MM.1S (cell line): ENCODE measurements around the gene DNAJC21.

Source experiments
- DNase-seq: peaks from one replicate; pipeline ENCODE4 v3.0.0-alpha.2; 2015
- H2AFZ ChIP-seq: fragments of 300-600 bp; sonication (generic); 2 replicates; pipeline ENCODE4 v1.6.0; 2016; ENCODE audit warnings: antibody characterized with exemption, low read length
- H3F3A ChIP-seq: fragments of 300-600 bp; sonication (generic); 2 replicates; pipeline ENCODE4 v1.6.1; 2016; ENCODE audit warnings: mild to moderate bottlenecking, antibody characterized with exemption, low read length, moderate library complexity, mixed read lengths; ENCODE audit not compliant: insufficient read depth
- H3K27ac ChIP-seq: fragments of 300-600 bp; sonication (generic); 2 replicates; pipeline ENCODE4 v1.5.1; 2016; ENCODE audit warnings: mild to moderate bottlenecking, low read length
- H3K27me3 ChIP-seq: fragments of 300-600 bp; sonication (generic); replicated peaks from 2 replicates; pipeline ENCODE4 v1.6.0; 2016; ENCODE audit warnings: low read length; ENCODE audit not compliant: insufficient read depth
- H3K36me3 ChIP-seq: fragments of 300-600 bp; sonication (generic); replicated peaks from 2 replicates; pipeline ENCODE4 v1.6.1; 2016; ENCODE audit warnings: mild to moderate bottlenecking, low read length, mixed read lengths; ENCODE audit not compliant: insufficient read depth
- H3K4me1 ChIP-seq: fragments of 300-600 bp; sonication (generic); 2 replicates; pipeline ENCODE4 v1.6.1; 2016; ENCODE audit warnings: low read length, mixed read lengths
- H3K4me2 ChIP-seq: fragments of 300-600 bp; sonication (generic); 2 replicates; pipeline ENCODE4 v1.6.0; 2016; ENCODE audit warnings: low read depth, low read length
- H3K4me3 ChIP-seq: fragments of 300-600 bp; sonication (generic); 2 replicates; pipeline ENCODE4 v1.5.1; 2016; ENCODE audit warnings: low read length, mixed read lengths
- H3K79me2 ChIP-seq: fragments of 300-600 bp; sonication (generic); 2 replicates; pipeline ENCODE4 v1.6.1; 2016; ENCODE audit warnings: mixed run types, low read length, mixed read lengths
- H3K9ac ChIP-seq: fragments of 300-600 bp; sonication (generic); 2 replicates; pipeline ENCODE4 v1.6.1; 2016; ENCODE audit warnings: low read length, mixed read lengths
- H3K9me2 ChIP-seq: fragments of 300-600 bp; sonication (generic); replicated peaks from 2 replicates; pipeline ENCODE4 v1.6.1; 2016; ENCODE audit warnings: mild to moderate bottlenecking, low read length, mixed read lengths; ENCODE audit not compliant: insufficient read depth
- H3K9me3 ChIP-seq: fragments of 300-600 bp; sonication (generic); replicated peaks from 2 replicates; pipeline ENCODE4 v1.6.1; 2016; ENCODE audit warnings: mild to moderate bottlenecking, low read length, mixed read lengths; ENCODE audit not compliant: insufficient read depth
- H4K20me1 ChIP-seq: fragments of 300-600 bp; sonication (generic); 2 replicates; pipeline ENCODE4 v1.6.1; 2016; ENCODE audit warnings: mild to moderate bottlenecking, low read length, moderate library complexity, mixed read lengths; ENCODE audit not compliant: insufficient read depth
- CTCF ChIP-seq: fragments of 300-600 bp; sonication (generic); IDR thresholded peaks from 2 replicates; pipeline ENCODE4 v1.5.1; 2016; ENCODE audit warnings: antibody characterized with exemption, low read length, mixed read lengths
- EZH2 ChIP-seq: fragments of 300-600 bp; sonication (generic); optimal IDR thresholded peaks from 2 replicates; pipeline ENCODE3; 2017; ENCODE audit warnings: low read depth, mild to moderate bottlenecking, antibody characterized with exemption, low read length, mixed read lengths
- EZH2phosphoT487 ChIP-seq: fragments of 300-600 bp; sonication (generic); IDR thresholded peaks from 2 replicates; pipeline ENCODE4 v1.6.1; 2018; ENCODE audit warnings: antibody characterized with exemption, low read length

The DNAJC21 gene

GRCh38 chr5:34899066-34899465 is 30.3 kb upstream of the DNAJC21 start:
- H4K20me1 ChIP-seq: no peaks in the 10 kb centered on the region
- H3K79me2 ChIP-seq: no peaks in the 10 kb centered on the region
- TF ChIP-seq EZH2phosphoT487: no peak
- no peak for TF ChIP-seq EZH2
- no peak for TF ChIP-seq CTCF
- no peak overlapping the region for H2AFZ ChIP-seq
- DNase-seq: no peak
- H3K4me1 ChIP-seq: no peaks in the 10 kb centered on the region
- H3K9me2 ChIP-seq: no peaks in the 10 kb centered on the region
- no peak overlapping the region for H3K9ac ChIP-seq
- no peaks in the 10 kb centered on the region for H3K9me3 ChIP-seq
- no peaks in the 10 kb centered on the region for H3K27me3 ChIP-seq
- H3K4me3 ChIP-seq: no peak overlapping the region
- H3K4me2 ChIP-seq: no peak overlapping the region
- no peaks in the 10 kb centered on the region for H3F3A ChIP-seq
- no peaks in the 10 kb centered on the region for H3K36me3 ChIP-seq
- no peak overlapping the region for H3K27ac ChIP-seq

DNA sequence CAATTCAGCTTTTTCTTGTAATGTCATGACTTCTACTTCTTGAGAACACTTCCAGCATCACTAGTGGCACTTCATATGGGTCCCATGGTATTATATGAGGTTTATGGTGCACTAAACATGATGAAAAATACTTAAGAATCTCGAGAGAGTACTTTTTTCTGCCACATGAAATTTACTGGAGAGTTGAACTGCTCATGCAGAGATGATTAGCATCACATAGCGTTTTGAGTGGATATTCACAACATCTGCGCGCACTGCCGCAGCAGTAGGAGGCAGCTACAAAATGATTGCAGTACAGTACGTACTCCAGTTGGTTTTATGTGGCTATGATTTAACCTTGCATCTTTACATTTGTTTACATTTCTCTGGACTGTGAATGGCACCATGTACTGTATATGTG is 28.7 kb upstream of the DNAJC21 start:
- Histone ChIP-seq H3K9me3 (no peaks in the 10 kb centered on the region), H3K9ac (no peak overlapping the region), H2AFZ (no peak overlapping the region), H4K20me1 (no peaks in the 10 kb centered on the region), H3K36me3 (no peaks in the 10 kb centered on the region), H3K79me2 (no peaks in the 10 kb centered on the region), H3K4me1 (no peaks in the 10 kb centered on the region), H3K4me2 (no peak overlapping the region), H3K9me2 (no peaks in the 10 kb centered on the region), H3K27me3 (no peaks in the 10 kb centered on the region), H3K4me3 (no peak overlapping the region), H3K27ac (no peak overlapping the region), H3F3A (no peaks in the 10 kb centered on the region)
- TF ChIP-seq CTCF (no peak), EZH2phosphoT487 (no peak), EZH2 (no peak)
- DNase-seq: no peak

DNA sequence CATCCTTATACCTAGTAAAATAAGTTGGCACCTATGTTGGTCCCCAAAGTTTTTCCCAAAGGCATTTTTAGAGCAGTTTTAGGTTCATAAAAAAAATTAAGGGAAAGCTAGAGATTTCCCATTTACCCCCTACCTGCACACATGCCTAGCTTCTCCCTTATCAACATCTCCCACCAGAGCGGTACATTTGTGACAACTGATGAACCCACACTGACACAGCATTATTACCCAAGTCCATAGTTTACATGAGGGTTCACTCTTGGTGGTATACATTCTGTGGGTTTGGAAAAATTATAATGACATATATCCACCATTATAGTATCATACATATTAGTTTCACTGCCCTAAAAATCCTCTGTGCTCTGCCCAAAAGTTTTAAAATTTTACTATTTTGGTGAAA is 26.1 kb upstream of the DNAJC21 start:
- H4K20me1 ChIP-seq: no peaks in the 10 kb centered on the region
- no peak overlapping the region for H3K4me2 ChIP-seq
- no peaks in the 10 kb centered on the region for H3F3A ChIP-seq
- no peaks in the 10 kb centered on the region for H3K79me2 ChIP-seq
- H3K4me3 ChIP-seq: no peak overlapping the region
- H3K27me3 ChIP-seq: no peaks in the 10 kb centered on the region
- H3K36me3 ChIP-seq: no peaks in the 10 kb centered on the region
- H3K9ac ChIP-seq: no peak overlapping the region
- no peak overlapping the region for H3K27ac ChIP-seq
- no peak for DNase-seq
- H3K4me1 ChIP-seq: no peaks in the 10 kb centered on the region
- H3K9me2 ChIP-seq: no peaks in the 10 kb centered on the region
- H3K9me3 ChIP-seq: no peaks in the 10 kb centered on the region
- TF ChIP-seq EZH2phosphoT487: no peak
- TF ChIP-seq CTCF: no peak
- no peak for TF ChIP-seq EZH2
- no peak overlapping the region for H2AFZ ChIP-seq
